Stimulated activated CD4-positive, alpha-beta T cell treated with anti-CD3 and anti-CD28 coated beads, Interleukin-4, amount 100 ng/mL, for 48 hours (primary cell): ENCODE results near the gene NCBP1.

Experiments used
- DNase-seq, 2 donors: peaks; one replicate each; pipeline ENCODE4 v3.0.0-alpha.2; 2020; ENCODE audit warnings: low read depth in 2 of 2

Gene NCBP1

GRCh38 chr9:97711223-97711626 is 77.6 kb downstream of the NCBP1 start:
- no peak for DNase-seq

GRCh38 chr9:97714435-97714834 is 80.8 kb downstream of the NCBP1 start:
- no peak for DNase-seq

- no peak for DNase-seq
Measured at GRCh38 chr9:97717866-97718265, 84.2 kb downstream of the NCBP1 start.

- DNase-seq, result no peak
Measured at GRCh38 chr9:97721396-97721795, 87.8 kb downstream of the NCBP1 start.

GRCh38 chr9:97722331-97722730 is 88.7 kb downstream of the NCBP1 start:
- DNase-seq, result no peak
